Mucosa of descending colon (tissue), 3 donors: ENCODE data around the gene OBSCN. TPM values are rescaled to one million over a fixed set of nuclear protein-coding genes. Genes with fewer than 3 reads are reported as not detected.
"Not testable (repeated sequence)": the region's sequence is repeated elsewhere in the genome, so short reads cannot be mapped to it uniquely, and the experiment has no call there.

Experiments
- ATAC-seq: fragments of 200-7000 bp; cut with Tn5 transposase; one replicate; pipeline ENCODE4 v1.9.1; 2020; ENCODE audit warnings: mild to moderate bottlenecking, moderate library complexity
- DNase-seq, 3 donors: peaks; one replicate each; pipeline ENCODE4 v3.0.0-alpha.2; 2020
- H3K36me3 ChIP-seq: fragments of 200-600 bp; one replicate; pipeline ENCODE4 v1.8.0; 2021; ENCODE audit warnings: low read depth, mild to moderate bottlenecking
- H3K4me1 ChIP-seq: fragments of 200-600 bp; one replicate; pipeline ENCODE4 v1.8.0; 2021; ENCODE audit warnings: low read depth, mild to moderate bottlenecking
- H3K4me3 ChIP-seq: fragments of 200-600 bp; one replicate; pipeline ENCODE4 v1.8.0; 2021; ENCODE audit warnings: mild to moderate bottlenecking
- H3K9me3 ChIP-seq: fragments of 200-600 bp; one replicate; pipeline ENCODE4 v1.8.0; 2021; ENCODE audit warnings: mild to moderate bottlenecking
- intact Hi-C, 2 donors: fragments of 100-400 bp; cut with DNase I in 1 of 2; cut with micrococcal nuclease in 1 of 2; formaldehyde crosslinking; loops; one replicate each; pipeline versions ENCODE4 v1.11.0 to v1.11.1; 2022; cut with DNase I, micrococcal nuclease
- total RNA-seq, 3 donors: library from RNA; stranded (reverse); fragmentation: NEBNext Ultra II Directional in 2 of 3; extraction: Animal tissue kit (Norgen Biotek cat#: 25700) in 2 of 3; gene quantifications; one replicate each; pipeline versions ENCODE4 v1.2.1 to v1.2.4, GENCODE V29; 2021 to 2023
- TF ChIP-seq, protein P1 (sequence below): fragments of 200-600 bp; IDR thresholded peaks from one replicate; pipeline ENCODE4 v1.8.0; 2022; ENCODE audit warnings: antibody characterized with exemption, mild to moderate bottlenecking
- donor health status: DM: no; HTN: no; CAD: no; lungs with moderate emphysema.
- donor health status: DM: no; HTN: no; CAD: no.
- donor health status: DM: no; HTN: yes; CAD: no.

Gene OBSCN
- total RNA-seq, 3 donors from 2014 or later = 4.2 to 30.9 (median 7.5) TPM

GRCh38 chr1:228268881-228269265, 61.0 kb downstream of the OBSCN start:
- Histone ChIP-seq H3K4me3 (no peak overlapping the region), H3K36me3 (no peaks in the 10 kb centered on the region), H3K4me1 (no peaks in the 10 kb centered on the region), H3K9me3 (no peaks in the 10 kb centered on the region)
- DNase-seq (no peak), ATAC-seq (no peak)
- intact Hi-C loops = no loop called here
- TF ChIP-seq, protein P1, sequence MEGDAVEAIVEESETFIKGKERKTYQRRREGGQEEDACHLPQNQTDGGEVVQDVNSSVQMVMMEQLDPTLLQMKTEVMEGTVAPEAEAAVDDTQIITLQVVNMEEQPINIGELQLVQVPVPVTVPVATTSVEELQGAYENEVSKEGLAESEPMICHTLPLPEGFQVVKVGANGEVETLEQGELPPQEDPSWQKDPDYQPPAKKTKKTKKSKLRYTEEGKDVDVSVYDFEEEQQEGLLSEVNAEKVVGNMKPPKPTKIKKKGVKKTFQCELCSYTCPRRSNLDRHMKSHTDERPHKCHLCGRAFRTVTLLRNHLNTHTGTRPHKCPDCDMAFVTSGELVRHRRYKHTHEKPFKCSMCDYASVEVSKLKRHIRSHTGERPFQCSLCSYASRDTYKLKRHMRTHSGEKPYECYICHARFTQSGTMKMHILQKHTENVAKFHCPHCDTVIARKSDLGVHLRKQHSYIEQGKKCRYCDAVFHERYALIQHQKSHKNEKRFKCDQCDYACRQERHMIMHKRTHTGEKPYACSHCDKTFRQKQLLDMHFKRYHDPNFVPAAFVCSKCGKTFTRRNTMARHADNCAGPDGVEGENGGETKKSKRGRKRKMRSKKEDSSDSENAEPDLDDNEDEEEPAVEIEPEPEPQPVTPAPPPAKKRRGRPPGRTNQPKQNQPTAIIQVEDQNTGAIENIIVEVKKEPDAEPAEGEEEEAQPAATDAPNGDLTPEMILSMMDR = no peak

DNA sequence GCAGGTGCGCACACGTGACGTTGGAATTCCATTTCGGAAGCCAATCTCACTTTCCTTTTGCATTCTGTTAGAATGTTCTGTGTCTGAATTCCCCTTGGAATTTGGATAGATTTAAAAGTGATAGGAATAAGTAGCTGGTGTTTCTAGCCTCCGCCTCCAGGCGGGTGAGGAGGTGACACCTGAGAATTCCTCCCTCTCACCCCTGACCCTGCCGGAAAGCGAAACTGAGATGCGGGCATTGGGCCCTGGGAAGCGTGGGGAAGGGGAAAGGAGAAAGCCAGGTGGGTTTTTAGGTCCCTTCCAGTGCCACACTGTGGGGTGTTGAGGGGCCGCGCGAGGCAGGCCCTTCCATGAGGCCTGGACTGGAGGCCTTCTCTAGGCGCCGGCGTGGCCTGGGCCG, 61.6 kb downstream of the OBSCN start:
- H3K9me3 ChIP-seq, H3K36me3 ChIP-seq, H3K4me3 ChIP-seq, intact Hi-C loops, DNase-seq, H3K4me1 ChIP-seq: not testable (repeated sequence)
- ATAC-seq = peak; percentile 76

- intact Hi-C loops = no loop called here
- TF ChIP-seq, protein P1 = no peak
- H3K4me1 ChIP-seq = no peaks in the 10 kb centered on the region
- ATAC-seq = no peak
- DNase-seq = no peak
- no peaks in the 10 kb centered on the region for H3K36me3 ChIP-seq
- H3K9me3 ChIP-seq = no peaks in the 10 kb centered on the region
- H3K4me3 ChIP-seq = no peak overlapping the region
Measured at GRCh38 chr1:228270032-228270431, 62.2 kb downstream of the OBSCN start.

GRCh38 chr1:228271701-228272251, 63.9 kb downstream of the OBSCN start:
- peak in 1 of 3 donors; percentile 44 for DNase-seq
- Histone ChIP-seq H3K4me1 (no peaks in the 10 kb centered on the region), H3K9me3 (no peaks in the 10 kb centered on the region), H3K36me3 (no peaks in the 10 kb centered on the region), H3K4me3 (no peak overlapping the region)
- intact Hi-C loops = no loop called here
- TF ChIP-seq, protein P1 = no peak
- ATAC-seq = no peak

- intact Hi-C loops = no loop called here
- H3K36me3 ChIP-seq = no peaks in the 10 kb centered on the region
- no peak overlapping the region for H3K4me3 ChIP-seq
- TF ChIP-seq, protein P1 = no peak
- no peaks in the 10 kb centered on the region for H3K4me1 ChIP-seq
- no peaks in the 10 kb centered on the region for H3K9me3 ChIP-seq
- DNase-seq (no peak), ATAC-seq (no peak)
Measured at GRCh38 chr1:228272331-228272791, 64.5 kb downstream of the OBSCN start.

DNA sequence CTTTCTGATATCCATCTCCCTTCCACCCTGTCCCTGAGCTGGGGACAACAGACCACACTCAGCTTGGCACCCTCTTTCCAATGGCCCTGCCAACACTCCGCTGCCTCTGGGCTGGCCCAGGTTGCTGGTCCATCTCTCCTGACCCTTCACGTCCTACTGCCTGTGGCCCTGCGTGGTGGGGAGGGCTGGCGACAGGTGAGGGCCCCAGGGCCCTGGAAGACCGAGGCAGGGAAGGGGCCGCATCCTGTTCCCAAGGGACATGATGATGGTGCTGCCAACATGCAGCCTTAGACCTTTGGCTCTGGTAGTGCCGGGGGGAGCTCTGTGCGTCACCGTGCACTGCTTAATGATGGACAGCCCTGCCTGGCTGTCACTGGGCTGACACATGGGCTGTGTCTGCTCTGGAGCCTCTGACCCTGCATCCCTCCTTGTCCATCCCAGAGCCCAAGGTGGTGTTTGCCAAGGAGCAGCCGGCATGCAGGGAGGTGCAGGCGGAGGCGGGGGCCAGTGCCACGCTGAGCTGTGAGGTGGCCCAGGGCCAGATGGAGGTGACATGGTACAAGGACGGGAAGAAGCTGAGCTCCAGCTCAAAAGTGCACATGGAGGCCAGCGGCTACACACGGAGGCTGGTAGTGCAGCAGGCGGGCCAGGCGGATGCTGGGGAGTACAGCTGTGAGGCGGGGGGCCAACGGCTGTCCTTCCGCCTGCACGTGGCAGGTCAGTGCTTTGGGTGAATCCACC, 65.2 kb downstream of the OBSCN start:
- no peak for ATAC-seq
- Histone ChIP-seq H3K9me3 (no peaks in the 10 kb centered on the region), H3K36me3 (no peaks in the 10 kb centered on the region), H3K4me1 (no peaks in the 10 kb centered on the region), H3K4me3 (no peak overlapping the region)
- intact Hi-C loops = no loop called here
- TF ChIP-seq, protein P1 = no peak
- DNase-seq = no peak
